ENCODE data around the gene ST6GALNAC6.

The ST6GALNAC6 gene

DNA sequence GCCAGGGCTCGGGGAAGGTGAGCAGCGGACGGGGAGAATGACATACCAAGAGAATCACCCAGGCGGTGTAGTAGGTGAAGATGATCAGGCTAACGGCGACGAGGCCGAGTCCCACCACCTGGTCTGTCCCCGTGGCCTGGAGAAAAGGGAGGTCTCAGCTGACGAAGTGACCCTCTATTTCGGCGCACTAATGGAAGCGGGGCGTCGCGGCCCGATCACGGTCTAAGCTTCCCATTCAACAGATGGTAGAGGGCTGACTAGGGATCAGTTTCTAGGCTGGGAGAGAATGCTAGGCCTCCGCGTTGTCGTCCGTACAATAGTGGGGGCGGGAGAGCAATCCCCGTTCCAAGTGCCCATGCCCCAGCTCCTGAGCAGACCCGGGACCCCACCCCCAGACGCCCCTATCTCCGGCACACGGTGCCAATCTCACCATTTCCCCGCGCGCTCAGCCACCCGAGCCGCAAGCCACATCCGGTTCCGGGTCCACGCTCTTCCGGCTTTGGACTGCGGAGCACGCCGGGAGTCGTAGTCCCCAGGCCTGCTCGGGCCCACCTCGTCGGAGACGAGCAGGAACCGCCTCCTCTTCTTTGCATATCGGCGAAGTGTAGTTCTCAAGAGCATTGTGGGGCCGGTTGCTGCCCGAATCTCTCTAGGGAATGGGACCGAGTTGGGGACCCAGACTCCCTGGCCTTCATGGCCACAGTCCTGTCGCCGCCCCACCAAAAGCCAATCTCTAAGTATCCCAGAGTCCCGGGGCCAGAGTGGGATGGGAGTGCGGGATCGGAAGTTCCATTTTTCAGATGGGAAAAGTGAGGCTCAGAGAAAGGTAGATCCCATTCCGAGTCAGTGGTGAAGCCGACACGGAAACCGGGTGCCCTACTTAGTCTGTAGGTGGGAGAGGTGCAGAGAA lies 38.2 kb upstream of the ST6GALNAC6 start, which contains the start of gene DPM2:
TSS of gene DPM2 (minus strand) at position 467 of the 910 bp plus-strand sequence. CDS start at position 433, 34 bp downstream.
- ATAC-seq = peak; percentile 95
- peak; percentile 70 to 90 for DNase-seq (ENCODE audit: low spot score in 2 of 2)
- Mint-ChIP-seq H3K9me3 (no peaks in the 10 kb centered on the region), H3K4me3 (peak within 1 kb of the TSS; percentile 93), H3K27ac (peak within 1 kb of the TSS; percentile 98), H3K4me1 (peaks cover 49% of the 10 kb centered on the region), H3K36me3 (peaks cover 59% of the 10 kb centered on the region)

DNA sequence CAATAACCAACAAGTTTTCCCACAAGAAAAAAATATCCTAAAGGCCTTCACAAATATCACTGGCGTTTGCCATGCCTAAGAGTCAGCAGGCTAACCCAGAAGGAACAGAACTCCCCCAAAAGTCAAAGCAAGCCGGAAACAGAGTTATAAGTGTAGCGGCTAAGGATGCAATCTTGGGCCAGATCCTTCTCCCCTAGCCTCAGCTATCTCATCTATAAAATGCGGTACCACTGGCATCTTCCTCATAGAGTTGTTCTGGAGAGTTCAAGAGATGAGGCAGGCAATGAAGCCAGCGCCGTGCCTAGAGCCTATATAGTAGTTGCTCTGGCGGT lies 37.6 kb upstream of the ST6GALNAC6 start:
- DNase-seq (ENCODE audit: low spot score in 2 of 2) (no peak), ATAC-seq (no peak)
- Mint-ChIP-seq H3K4me3 (peak overlapping the region; percentile 93), H3K36me3 (peaks cover 53% of the 10 kb centered on the region), H3K27ac (peak overlapping the region; percentile 98), H3K4me1 (peaks cover 43% of the 10 kb centered on the region), H3K9me3 (no peaks in the 10 kb centered on the region)

DNA sequence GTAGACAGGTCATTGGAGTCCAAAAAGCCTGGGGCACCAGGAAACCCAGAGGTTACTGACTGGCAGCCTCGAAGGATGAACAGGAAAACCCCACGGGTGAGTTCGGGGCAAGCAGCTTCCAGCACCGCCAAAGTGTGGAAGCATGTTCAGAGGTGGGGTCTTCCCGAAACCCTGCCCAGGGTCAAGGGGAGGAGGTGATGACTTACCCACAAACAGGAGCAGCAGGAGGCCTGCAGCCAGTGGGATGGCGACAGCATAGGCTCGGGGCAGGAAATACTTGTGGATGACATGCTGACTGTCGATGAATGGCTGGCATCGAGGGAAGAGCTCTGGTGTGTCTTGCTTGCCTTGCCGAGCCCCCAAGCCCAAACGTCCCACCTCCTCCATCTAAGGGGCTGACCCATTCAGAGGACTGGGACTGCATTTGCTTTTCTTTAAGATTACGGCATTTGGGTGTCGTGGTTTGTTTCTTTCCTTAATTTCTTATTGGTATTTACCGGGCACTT lies 37.0 kb upstream of the ST6GALNAC6 start:
- H3K4me1 Mint-ChIP-seq = peaks cover 45% of the 10 kb centered on the region
- H3K27ac Mint-ChIP-seq = peak overlapping the region; percentile 98
- peaks cover 56% of the 10 kb centered on the region for H3K36me3 Mint-ChIP-seq
- H3K4me3 Mint-ChIP-seq = peak overlapping the region; percentile 93
- no peaks in the 10 kb centered on the region for H3K9me3 Mint-ChIP-seq
- DNase-seq (ENCODE audit: low spot score in 2 of 2) (no peak), ATAC-seq (no peak)

DNA sequence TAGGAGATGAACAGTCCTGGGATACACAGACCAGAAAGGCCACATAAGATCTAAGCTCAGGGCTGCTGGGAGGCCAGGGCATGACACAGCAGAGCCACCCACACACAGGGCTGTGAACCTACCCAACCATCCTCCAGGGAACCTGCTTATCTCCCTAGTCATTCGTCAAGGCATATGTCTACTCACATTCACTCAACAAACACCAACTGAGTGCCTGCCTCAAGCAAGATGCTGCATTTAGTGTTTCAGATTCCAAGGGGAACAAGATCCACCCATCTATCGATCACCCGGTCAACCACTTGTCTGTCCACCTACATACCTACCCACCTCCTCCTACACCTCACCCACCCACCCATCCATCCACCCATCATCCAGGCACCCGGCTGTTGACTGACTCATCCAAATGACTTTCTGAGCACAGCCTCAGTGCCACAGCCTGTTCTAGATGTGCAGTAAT lies 36.4 kb upstream of the ST6GALNAC6 start:
- Mint-ChIP-seq H3K4me3 (peak overlapping the region; percentile 93), H3K9me3 (no peaks in the 10 kb centered on the region), H3K4me1 (peaks cover 50% of the 10 kb centered on the region), H3K27ac (peak overlapping the region; percentile 98), H3K36me3 (peaks cover 60% of the 10 kb centered on the region)
- ATAC-seq = peak; percentile 48
- DNase-seq (ENCODE audit: low spot score in 2 of 2) = no peak

DNA sequence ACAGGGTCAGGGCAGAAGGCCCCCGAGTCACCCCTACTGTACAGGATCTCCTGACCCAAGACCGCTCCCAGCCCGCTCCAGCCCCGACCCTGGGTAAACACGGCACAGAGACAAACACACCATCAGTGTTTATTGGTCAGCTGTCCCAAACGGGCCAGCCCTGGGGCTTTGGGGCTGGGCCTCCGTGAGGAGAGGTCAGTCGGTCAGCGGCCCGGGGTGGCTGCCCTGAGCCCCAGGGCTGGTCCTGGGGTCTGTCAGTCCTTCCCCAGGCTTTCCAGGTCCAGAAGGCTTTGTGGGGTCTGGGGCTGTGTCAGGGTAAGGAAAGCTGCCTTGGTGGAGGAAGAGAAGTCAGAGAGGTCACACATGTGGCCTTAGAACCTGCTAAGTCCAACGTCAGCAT lies 35.6 kb upstream of the ST6GALNAC6 start:
- ATAC-seq (no peak), DNase-seq (ENCODE audit: low spot score in 2 of 2) (no peak)
- Mint-ChIP-seq H3K4me3 (peak overlapping the region; percentile 93), H3K4me1 (peaks cover 50% of the 10 kb centered on the region), H3K27ac (peak overlapping the region; percentile 98), H3K9me3 (no peaks in the 10 kb centered on the region), H3K36me3 (peaks cover 60% of the 10 kb centered on the region)

DNA sequence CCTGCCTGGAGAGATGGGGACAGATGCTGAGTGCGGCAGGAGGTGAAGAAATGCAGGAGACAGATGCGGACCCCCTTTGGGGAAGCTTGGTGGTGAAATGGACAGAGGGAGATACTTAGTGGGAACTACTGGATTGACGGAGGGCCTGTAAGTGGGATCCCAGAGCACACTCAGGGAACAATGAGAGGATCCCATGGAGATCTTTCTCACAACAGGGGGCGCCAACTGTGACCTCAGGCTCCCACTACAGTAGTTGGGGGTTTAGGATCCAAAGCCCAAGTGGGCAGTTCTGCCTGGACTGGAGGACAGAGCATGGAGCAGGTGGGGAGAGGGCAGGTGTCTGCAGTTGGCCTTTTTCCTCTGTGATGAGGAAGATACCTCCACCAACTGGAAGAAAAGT lies 34.8 kb upstream of the ST6GALNAC6 start:
- DNase-seq (ENCODE audit: low spot score in 2 of 2) (no peak), ATAC-seq (no peak)
- Mint-ChIP-seq H3K36me3 (peaks cover 60% of the 10 kb centered on the region), H3K9me3 (no peaks in the 10 kb centered on the region), H3K4me1 (peaks cover 55% of the 10 kb centered on the region), H3K27ac (peak overlapping the region; percentile 84), H3K4me3 (peak overlapping the region; percentile 34)

DNA sequence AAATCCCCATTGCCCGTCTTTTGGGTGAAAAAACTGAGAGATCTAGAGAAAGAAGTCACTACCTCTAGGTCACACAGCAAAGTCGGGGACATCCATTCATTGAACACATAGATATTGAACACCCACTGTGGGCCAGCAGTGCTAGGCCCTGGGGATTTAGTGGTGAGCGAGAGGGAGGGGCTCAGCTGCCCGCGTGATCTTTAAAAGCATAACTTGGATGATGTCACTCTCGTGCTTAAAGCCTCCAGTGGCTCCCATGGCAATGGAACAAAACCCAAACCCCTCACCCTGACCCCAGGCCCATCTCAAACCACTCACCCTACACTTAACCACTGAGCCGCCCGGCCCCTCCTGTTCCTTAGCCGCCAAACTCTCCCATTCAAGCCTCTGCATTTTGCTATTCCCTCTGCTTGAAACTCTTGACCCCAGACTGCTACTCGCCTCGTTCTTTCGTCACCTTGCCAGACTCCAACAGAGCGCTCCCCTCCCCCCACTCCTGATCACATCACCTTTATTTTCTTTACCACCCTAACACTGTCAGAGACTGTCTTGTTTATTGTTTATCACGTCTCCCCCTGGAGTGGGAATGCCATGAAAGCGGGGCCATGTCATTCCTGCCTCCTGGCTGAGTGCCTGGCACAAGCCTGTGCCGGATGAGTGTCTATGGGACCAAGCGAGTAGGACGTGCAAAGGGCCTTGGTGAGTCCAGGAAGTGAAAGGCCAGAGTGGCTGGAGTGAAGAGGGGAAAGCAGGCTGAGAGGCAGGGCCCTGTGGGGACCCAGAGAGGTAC lies 31.9 kb upstream of the ST6GALNAC6 start:
- peak overlapping the region; percentile 2 for H3K27ac Mint-ChIP-seq
- H3K36me3 Mint-ChIP-seq = peaks cover 45% of the 10 kb centered on the region
- H3K9me3 Mint-ChIP-seq = no peaks in the 10 kb centered on the region
- DNase-seq (ENCODE audit: low spot score in 2 of 2) (no peak), ATAC-seq (peak; percentile 48)
- H3K4me3 Mint-ChIP-seq = peak overlapping the region; percentile 55
- peaks cover 44% of the 10 kb centered on the region for H3K4me1 Mint-ChIP-seq

DNA sequence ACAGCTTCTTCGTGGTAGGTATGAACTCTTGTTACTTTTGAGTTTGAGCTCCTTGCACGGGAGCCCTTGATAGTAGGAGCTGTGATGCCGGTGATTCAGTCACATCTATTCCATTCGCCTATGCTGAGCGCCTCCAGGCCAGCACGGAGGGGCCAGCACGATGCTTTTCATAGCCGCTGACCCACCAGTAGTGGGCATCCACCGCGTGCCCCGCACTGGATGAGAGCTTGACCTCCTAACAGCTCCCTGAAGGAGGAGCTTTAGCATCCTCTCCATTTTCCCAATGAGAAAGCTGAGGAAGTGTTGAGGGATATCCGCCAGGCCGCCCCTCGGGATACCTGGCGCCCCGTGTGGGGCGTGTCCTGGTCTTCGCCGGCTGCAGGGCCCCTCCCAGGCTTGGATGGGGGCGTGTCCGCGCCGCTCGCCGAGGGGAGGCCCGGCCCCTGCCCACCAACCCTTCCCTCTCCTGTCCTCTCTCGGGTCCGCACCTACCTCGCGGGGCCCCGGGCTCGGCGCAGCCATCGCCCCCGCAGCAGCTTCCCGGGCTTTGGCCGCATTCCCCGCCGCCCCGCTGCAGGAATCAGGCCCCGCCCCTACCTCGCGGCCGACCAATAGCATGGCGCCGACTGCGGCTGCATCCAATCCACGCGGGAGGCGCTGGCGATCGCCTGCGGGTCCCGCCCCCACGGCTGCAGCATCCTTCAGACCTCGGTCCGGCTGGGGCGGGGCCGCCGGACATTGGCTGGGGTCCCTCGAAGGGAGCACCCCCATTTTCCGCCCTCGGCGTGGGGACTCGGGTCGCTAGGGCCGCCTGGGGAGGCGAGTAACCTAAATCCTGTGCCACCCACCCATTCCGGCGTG lies 31.1 kb upstream of the ST6GALNAC6 start, which contains the start of gene PIP5KL1:
TSS of gene PIP5KL1 (minus strand) at position 547 of the 861 bp plus-strand sequence. CDS start at position 522, 25 bp downstream.
- no peaks in the 10 kb centered on the region for H3K9me3 Mint-ChIP-seq
- H3K4me1 Mint-ChIP-seq = peaks cover 35% of the 10 kb centered on the region
- H3K27ac Mint-ChIP-seq = peak within 1 kb of the TSS; percentile 37
- peak; percentile 66 to 90 for DNase-seq (ENCODE audit: low spot score in 2 of 2)
- ATAC-seq = peak; percentile 84
- H3K36me3 Mint-ChIP-seq = peaks cover 38% of the 10 kb centered on the region
- H3K4me3 Mint-ChIP-seq = peak within 1 kb of the TSS; percentile 55

DNA sequence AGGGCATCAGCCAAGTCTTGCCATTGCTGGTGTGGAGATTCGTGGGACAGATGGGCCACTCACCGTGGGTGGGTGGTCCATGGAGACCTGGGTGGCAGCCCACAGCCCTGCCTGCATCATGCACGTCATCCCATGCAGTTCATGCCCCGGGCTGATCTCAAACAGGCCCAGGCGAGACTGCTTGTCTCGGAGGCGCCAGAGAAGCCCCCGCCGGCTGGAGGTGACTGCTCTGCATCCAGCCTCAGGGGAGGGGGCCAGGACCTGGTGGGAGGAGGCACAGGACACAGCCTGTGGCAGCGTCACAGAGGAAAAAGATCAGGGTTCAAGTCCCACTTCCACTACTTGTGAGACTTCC lies 30.2 kb upstream of the ST6GALNAC6 start:
- Mint-ChIP-seq H3K36me3 (peaks cover 30% of the 10 kb centered on the region), H3K27ac (peak overlapping the region; percentile 37), H3K4me3 (peak overlapping the region; percentile 55), H3K4me1 (peaks cover 27% of the 10 kb centered on the region), H3K9me3 (no peaks in the 10 kb centered on the region)
- no peak for DNase-seq (ENCODE audit: low spot score in 2 of 2)
- ATAC-seq = no peak

DNA sequence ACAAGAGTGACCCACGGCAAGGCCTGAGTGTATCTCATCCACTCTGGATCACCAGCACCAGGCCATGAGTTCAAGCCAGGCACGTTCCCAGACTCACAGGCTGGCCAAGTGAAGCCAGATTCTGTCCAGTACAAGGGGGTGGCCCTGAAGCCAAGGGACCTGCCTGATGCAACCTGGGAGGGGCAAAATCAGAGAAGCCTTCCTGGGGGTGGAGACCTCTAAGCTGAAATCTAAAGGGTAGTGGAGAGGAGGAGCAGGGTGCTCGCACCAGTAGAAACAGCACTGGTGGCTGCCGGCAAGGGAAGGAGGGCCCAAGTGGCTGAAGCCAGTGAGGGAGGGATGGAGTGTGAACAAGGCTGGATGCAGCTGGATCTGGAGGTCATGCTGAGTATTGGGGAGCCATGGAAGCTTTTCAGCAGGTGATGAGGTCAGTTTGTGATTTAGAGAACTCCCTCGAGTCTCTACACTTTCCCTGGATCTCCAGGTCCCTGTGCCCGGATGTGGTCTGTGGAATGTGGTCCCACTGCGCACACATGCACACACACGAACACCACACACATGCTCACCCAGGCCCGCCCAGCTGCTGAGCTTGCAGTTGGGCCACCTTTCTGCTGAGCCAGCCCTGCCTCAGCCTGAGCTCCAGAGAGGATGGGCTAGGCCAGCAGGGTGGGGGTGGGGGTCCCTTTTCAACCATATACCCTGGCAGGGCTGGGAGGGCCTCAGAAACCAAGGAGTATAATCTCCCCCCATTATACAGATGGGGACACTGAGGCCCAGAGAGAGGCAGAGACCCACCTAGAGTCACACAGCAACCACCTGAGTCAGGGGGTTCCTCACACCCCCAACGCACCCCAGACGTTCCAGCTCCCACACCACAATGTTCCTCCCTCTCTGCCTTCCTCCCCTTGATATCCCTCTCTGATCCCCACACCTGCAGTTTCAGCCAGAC lies 29.5 kb upstream of the ST6GALNAC6 start:
- ATAC-seq = no peak
- Mint-ChIP-seq H3K4me3 (peak overlapping the region; percentile 55), H3K4me1 (peaks cover 21% of the 10 kb centered on the region), H3K9me3 (no peaks in the 10 kb centered on the region), H3K36me3 (peaks cover 25% of the 10 kb centered on the region), H3K27ac (peak overlapping the region; percentile 37)
- DNase-seq (ENCODE audit: low spot score in 2 of 2) = no peak

DNA sequence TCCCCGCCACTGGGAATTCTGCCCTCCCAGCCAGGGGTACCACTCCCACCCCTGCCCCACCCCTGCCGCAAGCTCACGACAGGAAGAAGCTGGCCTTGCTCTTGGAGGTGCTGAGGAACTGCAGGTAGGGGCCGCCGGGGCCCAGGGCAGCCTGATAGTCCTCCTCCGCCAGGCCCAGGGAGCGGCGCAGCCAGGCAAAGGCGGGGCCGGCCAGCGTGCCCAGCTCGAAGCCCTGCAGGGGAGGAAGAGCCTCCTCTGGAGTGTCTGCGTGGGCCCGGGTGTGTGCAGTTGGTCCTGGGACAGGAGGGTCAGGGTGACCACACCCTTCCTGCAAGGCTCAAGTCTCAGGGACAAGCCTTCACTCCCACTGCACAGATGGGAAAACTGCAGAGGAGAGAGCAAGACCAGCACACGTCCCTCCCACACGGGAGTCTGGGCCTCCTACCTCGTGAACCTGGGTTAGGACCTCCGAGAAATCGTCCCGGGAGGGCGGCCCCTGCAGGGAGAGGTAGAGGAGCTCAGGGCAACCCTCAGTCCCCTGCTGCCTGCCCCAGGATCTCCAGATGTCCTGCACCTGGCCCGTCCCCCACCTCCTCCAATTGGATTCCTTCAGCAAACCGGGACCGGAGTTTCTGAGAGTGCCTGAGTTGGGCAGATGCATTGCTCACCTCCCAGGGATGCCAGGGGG lies 28.7 kb upstream of the ST6GALNAC6 start:
- DNase-seq (ENCODE audit: low spot score in 2 of 2) = no peak
- Mint-ChIP-seq H3K27ac (no peak overlapping the region), H3K4me1 (peaks cover 21% of the 10 kb centered on the region), H3K4me3 (peak overlapping the region; percentile 29), H3K9me3 (no peaks in the 10 kb centered on the region), H3K36me3 (peaks cover 18% of the 10 kb centered on the region)
- no peak for ATAC-seq

DNA sequence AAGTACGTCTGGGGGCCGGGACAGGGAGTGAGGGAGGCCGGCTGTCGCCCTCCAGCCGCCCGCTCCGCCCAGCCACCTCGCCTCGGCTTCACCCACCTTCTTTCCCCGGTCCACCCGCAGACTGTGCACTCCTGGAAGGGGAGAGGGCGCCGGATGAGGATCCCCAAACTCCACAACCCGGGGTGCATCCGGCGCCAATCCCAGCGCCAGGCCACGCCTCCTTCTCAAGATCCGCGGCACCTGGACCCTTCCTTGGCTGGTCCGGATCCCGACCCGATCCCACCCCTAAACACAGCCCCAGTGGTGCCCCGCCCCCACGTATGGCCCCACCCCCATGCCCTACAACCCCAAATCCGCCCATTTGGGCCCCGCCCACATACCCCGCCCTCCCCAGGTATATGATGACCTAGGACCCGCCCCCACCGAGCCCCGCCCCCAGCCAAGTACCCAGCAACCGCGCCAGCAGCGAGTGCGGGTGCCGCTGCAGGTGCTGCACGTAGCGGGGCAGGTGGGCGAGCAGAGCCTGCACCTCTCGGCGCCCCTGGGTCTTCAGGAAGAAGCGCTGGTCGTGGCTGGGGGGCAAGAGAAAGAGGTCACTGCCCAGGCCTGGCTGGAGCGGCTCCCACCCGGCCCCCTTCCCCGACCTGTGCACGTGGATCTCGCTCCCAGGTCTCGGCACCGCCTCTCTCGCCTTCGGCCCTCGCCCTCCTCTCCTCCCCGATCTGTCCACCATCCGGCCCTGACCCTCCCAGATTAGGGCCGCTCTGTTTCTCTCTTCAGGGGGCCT lies 28.0 kb upstream of the ST6GALNAC6 start:
- Mint-ChIP-seq H3K4me3 (peak overlapping the region; percentile 62), H3K27ac (no peak overlapping the region), H3K9me3 (no peaks in the 10 kb centered on the region), H3K36me3 (peaks cover 13% of the 10 kb centered on the region), H3K4me1 (peaks cover 21% of the 10 kb centered on the region)
- peak; percentile 36 for ATAC-seq
- DNase-seq (ENCODE audit: low spot score in 2 of 2) = peak in 1 of 2 donors; percentile 66

DNA sequence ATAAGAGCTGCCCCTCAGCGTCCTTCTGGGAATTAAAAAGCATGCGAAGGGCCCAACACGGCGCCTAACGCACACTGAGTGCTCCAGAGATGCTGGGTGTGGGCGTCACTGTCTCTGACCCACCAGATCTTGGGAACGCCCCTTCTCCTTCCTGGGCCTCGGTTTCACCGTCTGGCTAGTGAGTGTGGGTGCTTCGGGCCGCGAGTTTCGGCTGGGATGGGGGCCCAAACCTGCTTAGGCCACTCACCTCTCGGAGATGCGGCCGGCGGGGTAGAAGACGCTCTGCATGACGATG lies 27.4 kb upstream of the ST6GALNAC6 start:
- no peaks in the 10 kb centered on the region for H3K9me3 Mint-ChIP-seq
- no peak for DNase-seq (ENCODE audit: low spot score in 2 of 2)
- H3K4me3 Mint-ChIP-seq = peak overlapping the region; percentile 62
- ATAC-seq = peak; percentile 4
- H3K27ac Mint-ChIP-seq = no peak overlapping the region
- H3K36me3 Mint-ChIP-seq = peaks cover 13% of the 10 kb centered on the region
- peaks cover 22% of the 10 kb centered on the region for H3K4me1 Mint-ChIP-seq
